GM21447 (cell line): Measurements from ENCODE around the gene LEMD2.

ENCODE experiments used
- ATAC-seq: cut with Tn5 transposase; IDR thresholded peaks from one replicate; pipeline ENCODE4 v1.9.1; 2021; ENCODE audit not compliant: unreplicated experiment

LEMD2 gene

DNA sequence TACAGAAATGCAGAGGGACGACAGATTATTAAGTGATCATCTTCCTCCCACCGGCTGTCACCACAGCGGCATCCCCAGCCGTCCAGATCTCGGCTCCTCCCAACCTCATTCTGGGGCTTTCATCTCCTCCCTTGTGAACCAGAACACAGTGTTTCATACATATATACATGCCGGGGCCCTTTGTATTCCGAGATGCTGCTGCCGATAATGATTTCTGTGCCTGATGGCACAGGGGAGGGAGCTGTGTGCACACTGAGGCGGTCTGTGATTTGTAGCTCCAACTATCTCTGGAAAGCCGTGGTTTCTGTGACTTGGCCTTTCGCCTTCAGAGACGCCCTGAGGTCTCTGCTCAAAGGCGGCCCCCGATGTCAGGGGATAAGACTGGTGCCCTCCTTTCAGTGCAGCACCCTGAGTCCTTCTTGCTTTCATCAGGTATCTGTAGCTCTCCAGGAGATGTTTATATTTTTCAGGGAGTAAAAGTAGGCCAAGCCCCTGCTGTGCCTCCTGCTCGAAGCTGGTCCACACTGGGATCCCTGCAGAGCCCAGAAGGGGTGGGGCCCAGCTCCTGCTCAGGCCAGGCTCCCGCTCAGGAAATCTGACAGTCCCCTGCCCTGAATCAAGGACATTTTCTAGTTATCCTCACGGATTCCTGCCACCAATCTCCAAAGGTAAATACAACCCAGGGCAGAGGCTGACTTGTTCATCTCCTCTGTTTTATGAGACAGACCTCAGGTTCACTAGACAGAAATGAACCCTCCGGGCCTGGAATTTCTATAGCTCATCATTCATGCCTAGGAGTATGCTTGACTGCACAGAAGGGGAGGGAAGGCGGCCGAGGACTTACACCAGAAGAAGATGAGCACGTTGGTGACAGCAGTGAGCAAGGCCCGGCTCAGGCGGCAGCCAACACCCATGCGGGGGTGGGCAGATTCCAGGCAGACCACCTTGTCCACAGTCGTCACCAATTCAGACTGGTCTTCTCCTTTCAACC is 11.2 kb downstream of the LEMD2 start:
- no peak for ATAC-seq

- no peak for ATAC-seq
Observed at GRCh38 chr6:33776764-33777163, 12.2 kb downstream of the LEMD2 start.

- ATAC-seq: no peak
Observed at GRCh38 chr6:33776186-33776585, 12.7 kb downstream of the LEMD2 start.

DNA sequence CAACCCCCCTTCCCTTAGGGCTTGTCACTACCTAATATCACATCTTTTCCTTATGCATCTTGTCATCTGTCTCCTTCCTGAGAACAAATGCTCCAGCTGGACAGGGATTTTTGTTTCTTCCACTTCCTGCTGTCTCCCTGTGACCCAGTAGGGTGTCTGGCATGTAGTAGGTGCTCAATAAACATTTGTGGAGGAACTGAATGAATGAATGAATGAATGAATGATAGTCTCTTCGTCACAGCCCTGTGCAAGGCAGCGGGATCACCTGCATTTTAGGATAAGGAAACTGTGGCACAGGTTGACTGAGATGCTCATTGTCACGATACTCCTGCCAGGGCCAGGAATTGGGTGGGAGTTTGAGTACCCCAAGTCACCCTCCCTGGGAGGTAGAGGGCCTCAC is 14.2 kb downstream of the LEMD2 start:
- ATAC-seq: no peak

- no peak for ATAC-seq
Observed at GRCh38 chr6:33772902-33773472, 15.9 kb downstream of the LEMD2 start.

DNA sequence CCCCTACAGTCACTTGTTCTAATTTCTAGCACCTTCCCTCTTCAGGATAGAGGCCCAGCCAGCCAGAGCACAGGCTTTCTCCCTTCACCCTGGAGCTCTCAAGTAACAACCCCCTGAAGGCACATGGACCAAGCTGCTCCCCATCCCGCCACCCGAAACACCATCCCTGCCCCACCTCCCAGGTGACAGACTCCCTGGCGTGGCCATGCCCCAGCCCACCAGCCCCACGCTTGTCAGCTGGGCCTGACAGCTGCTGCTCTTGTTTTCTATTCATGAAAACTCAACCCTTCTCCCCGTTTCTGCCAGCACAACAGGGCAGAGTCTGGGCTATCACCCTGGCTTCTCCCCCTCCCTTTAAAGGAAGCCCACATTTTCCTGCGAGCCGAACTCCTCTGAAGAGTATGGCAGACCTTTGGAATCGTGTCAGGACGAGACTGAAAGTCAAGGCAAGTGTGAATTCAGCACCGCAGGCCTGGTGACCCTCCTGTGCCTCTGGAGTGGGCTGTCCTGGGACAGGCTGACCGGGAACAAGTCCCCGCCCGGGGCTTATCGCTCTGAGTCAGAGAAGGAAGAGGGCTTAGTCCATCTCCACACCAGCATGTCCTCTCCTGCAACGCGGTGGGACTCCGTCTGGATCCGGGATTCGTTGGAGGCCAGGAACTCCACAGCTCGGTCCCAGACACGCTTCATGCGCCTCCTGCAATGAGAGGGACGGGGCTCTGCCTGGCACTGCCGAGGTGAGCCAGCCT is 16.7 kb downstream of the LEMD2 start:
- ATAC-seq: no peak

DNA sequence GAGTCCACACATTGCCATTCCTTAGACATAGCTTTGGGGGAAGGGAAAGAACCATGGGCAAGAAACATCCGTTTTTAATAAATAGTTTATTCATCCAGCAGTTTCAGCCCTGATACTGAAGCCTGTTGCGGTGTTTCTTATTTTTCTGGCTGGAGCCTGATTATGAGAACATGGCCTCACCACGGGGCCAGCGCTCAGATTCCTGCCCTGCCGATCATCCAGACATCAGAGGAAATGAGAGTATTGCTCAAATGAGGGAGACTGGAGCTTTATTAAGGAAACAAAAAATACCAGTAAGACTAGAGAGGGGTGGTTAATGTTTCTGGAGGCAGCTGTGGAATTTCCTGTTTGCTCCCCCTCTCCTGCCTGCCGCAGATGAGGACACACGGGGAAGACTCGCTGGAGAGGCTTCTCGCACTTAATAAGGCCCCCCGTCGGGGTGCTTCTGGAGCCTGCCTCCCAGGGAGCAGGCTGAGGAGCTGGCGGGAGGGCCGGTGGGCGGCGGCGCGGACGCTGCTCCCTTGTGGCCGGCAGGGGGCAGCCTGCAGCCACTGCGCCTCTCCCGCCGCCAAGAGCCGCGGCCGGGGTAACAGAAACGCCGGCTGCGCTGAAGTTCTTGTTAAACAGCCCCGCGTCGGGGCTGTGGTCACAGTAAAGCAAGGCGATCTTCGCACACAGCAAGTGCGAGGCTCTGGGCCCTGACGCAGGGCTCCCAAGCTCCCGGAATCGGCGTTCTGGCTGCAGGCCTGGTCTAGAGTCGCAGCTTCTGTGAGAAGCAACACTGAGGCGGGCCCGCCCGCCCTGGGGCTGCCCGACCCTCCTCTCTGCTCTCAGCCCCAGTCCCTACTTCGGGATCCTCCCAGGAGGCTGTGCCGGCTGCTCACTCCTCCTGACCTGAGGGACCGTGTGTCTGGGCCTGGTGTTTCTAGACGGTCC is 17.5 kb downstream of the LEMD2 start:
- ATAC-seq: no peak

DNA sequence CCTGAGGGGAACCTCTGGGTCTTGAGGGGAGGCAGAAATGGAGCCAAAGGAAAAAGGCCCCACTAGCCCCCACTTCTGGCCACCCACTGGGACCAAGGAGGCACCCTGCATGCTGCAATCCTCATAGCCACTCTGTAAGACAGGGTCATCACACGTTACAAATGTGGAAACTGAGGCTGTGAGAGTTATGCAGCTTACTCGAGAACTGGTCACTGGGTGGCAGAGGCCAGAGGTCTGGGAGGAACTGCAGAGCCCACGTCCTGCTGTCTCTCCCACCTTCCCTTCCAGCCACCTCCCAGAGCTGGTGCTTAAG is 18.1 kb downstream of the LEMD2 start:
- ATAC-seq: no peak

GRCh38 chr6:33770124-33770832 is 18.7 kb downstream of the LEMD2 start:
- no peak for ATAC-seq

GRCh38 chr6:33769248-33769821 is 19.6 kb downstream of the LEMD2 start:
- ATAC-seq: no peak

DNA sequence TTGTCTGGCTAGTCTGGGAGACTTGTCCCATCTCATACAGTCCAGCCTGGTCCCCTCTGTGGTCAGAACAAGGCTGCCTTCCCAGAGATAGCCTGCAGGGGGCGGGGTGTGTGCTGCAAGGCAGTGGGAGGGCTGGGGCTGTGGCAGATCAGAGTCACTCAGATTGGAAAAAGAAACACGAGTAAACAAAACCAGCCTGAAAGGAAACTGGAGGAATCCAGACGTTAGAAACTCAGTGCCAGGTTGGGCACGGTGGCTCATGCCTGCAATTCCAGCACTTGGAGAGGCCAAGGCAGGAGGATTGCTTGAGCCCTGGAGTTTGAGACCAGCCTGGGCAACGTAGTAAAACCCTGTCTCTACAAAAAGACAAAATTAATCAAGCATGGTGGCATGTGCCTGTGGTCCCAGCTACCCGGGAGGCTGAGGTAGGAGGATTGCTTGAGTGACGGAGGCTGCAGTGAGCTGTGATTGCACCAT is 20.2 kb downstream of the LEMD2 start:
- no peak for ATAC-seq

DNA sequence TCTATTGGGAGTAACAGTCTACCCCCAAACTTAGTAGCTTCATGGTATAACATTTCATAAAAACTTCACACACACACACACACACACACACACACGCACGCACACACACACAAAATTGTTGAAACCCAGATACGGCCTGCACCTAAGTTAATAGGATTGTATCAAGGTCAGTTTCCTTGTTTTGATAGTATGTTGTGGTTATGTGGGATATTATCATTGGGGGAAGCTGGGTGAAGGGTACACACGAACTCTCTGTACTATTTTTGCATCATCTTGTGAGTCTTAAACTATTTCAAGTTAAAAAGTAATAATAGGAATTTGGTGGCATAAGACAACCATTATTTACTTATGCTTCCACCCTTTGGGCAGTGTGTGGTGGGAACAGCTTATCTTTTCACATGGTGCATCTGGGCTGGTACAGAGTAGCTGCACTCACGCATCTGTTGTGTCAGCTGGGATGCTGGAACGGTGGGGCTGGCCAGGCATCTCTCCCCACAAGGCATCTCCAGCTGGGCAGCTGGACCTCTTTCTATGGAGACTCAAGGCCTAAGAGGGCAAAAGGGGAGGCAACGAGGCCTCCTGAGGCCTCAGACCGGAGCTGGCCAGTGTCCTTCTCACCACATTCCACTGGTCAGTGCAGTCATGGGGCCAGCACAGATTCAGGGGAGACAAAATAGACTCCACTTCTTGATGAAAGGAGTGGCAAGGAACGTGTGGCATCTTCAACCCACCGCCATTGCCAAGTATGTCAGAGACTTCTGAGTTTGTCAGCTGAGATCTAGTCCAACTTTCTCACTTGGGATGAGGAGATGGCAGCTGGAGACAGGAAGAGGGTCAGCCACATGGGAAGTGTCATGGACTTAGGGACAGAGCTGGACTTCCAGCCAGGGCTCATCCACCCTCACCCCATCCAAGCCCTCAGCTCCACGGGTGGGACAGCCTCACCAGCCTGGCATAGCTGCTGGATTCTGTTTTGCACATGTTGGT is 21.7 kb downstream of the LEMD2 start:
- no peak for ATAC-seq

- no peak for ATAC-seq
Observed at GRCh38 chr6:33765368-33765767, 23.6 kb downstream of the LEMD2 start.

- no peak for ATAC-seq
Observed at GRCh38 chr6:33764036-33764435, 24.9 kb downstream of the LEMD2 start.

GRCh38 chr6:33763483-33763882 is 25.4 kb downstream of the LEMD2 start:
- ATAC-seq: no peak

DNA sequence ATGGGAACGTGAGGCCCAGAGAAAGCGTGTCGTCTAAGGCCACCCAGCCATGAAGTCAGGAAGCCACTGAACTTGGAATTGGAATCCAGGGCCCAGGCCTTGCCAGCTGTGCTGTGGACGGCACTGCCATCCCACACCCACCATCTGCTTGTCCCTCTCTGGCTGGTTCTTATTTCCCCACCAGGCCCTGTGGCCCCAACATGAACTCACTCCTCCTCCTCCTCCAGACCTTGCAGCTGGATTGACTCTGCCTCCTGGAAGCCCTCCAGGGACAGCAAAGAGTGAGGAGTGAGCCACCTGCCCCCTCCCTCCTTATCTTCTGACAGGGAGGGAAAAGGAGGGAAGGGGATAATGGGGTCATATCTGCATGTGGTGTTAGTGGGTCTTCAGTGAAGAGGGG is 26.2 kb downstream of the LEMD2 start:
- no peak for ATAC-seq

- ATAC-seq: no peak
Observed at GRCh38 chr6:33761922-33762629, 26.9 kb downstream of the LEMD2 start.

GRCh38 chr6:33761581-33761921 is 27.4 kb downstream of the LEMD2 start:
- no peak for ATAC-seq
